Thyroid gland (tissue), 4 donors: ENCODE results near the gene ZNF778. TPM values are rescaled to one million over a fixed set of nuclear protein-coding genes. Genes with fewer than 3 reads are reported as not detected.

Source experiments
- DNase-seq, 2 donors: peaks; one replicate each; pipeline ENCODE4 v3.0.0-alpha.2; 2019
- H3K27ac ChIP-seq, 3 donors: fragments of 200-600 bp; sonication (generic); 1 replicate in 2 of 3; 2 replicates in 1 of 3; pipeline ENCODE4 v1.5.1; 2016 to 2019; ENCODE audit warnings: mild to moderate bottlenecking in 1 of 3, moderate library complexity in 1 of 3
- H3K27me3 ChIP-seq: fragments of 200-600 bp; sonication (generic); one replicate; pipeline ENCODE4 v1.5.1; 2019
- H3K36me3 ChIP-seq, 2 donors: fragments of 200-600 bp; sonication (generic); one replicate each; pipeline ENCODE4 v1.5.1; 2016 to 2019
- H3K4me1 ChIP-seq, 2 donors: fragments of 200-600 bp; sonication (generic); one replicate each; pipeline ENCODE4 v1.5.1; 2017 to 2019
- H3K4me3 ChIP-seq, 3 donors: fragments of 200-600 bp; sonication (generic); replicated peaks in 1 of 3; 1 replicate in 2 of 3; 2 replicates in 1 of 3; pipeline ENCODE4 v1.5.1; 2016; ENCODE audit warnings: mild to moderate bottlenecking in 1 of 3
- H3K9me3 ChIP-seq: fragments of 200-600 bp; sonication (generic); one replicate; pipeline ENCODE4 v1.5.1; 2017
- CTCF ChIP-seq, 6 experiments: fragments of 200-600 bp in 3 of 6; fragments of 450-650 bp in 3 of 6; sonication (generic) in 3 of 6; IDR thresholded peaks; one replicate each; pipeline ENCODE4 v1.5.1; 2016 to 2019; ENCODE audit warnings: antibody characterized with exemption in 6 of 6, mild to moderate bottlenecking in 2 of 6, inconsistent platforms in 1 of 6, moderate library complexity in 1 of 6
- POLR2A ChIP-seq, 2 donors: fragments of 450-650 bp; IDR thresholded peaks; one replicate each; pipeline ENCODE4 v1.6.1; 2017; ENCODE audit warnings: antibody characterized with exemption in 2 of 2, mild to moderate bottlenecking in 2 of 2, moderate library complexity in 1 of 2
- WGBS, 2 donors: methylation state at CpG; one replicate each; pipeline ENCODE4 v1.1.5; 2017; 5-methylcytosine and 5-hydroxymethylcytosine counted together
- intact Hi-C: fragments of 100-400 bp; cut with DNase I; formaldehyde crosslinking; loops from one replicate; pipeline ENCODE4 v1.15.1; 2023
- total RNA-seq, 4 donors: library from RNA; depleted of rRNA; stranded (reverse); fragments of >200 nt; gene quantifications; one replicate each; pipeline ENCODE4 v1.2.3, GENCODE V29; 2016

ZNF778 gene
- total RNA-seq, 4 donors from 2014 or later: 17.5 to 36.4 (median 30.9) TPM

GRCh38 chr16:89281189-89281577, 63.7 kb downstream of the ZNF778 start:
- no peak overlapping the region for H3K4me3 ChIP-seq
- peaks cover 38 to 55% of the 10 kb centered on the region in 2 donors for H3K36me3 ChIP-seq
- TF ChIP-seq POLR2A (IDR thresholded peaks at IDR 0.05): no peak
- no peak for TF ChIP-seq CTCF (IDR thresholded peaks at IDR 0.05)
- intact Hi-C loops: no loop called here
- no peaks in the 10 kb centered on the region for H3K27me3 ChIP-seq
- H3K4me1 ChIP-seq: no peaks in the 10 kb centered on the region
- H3K27ac ChIP-seq: no peak overlapping the region
- no peak for DNase-seq
- no peaks in the 10 kb centered on the region for H3K9me3 ChIP-seq
- 96 to 98% methylated on average over 28 of the region's 28 CpGs for WGBS, 2 donors

- WGBS, 2 donors: 97 to 98% methylated on average over 20 of the region's 20 CpGs
- no peak overlapping the region for H3K27ac ChIP-seq
- no peak for DNase-seq
- H3K27me3 ChIP-seq: no peaks in the 10 kb centered on the region
- TF ChIP-seq POLR2A (IDR thresholded peaks at IDR 0.05) (no peak), CTCF (IDR thresholded peaks at IDR 0.05) (no peak)
- intact Hi-C loops: no loop called here
- no peaks in the 10 kb centered on the region for H3K4me1 ChIP-seq
- peaks cover 43 to 57% of the 10 kb centered on the region in 2 donors for H3K36me3 ChIP-seq
- no peak overlapping the region for H3K4me3 ChIP-seq
- no peaks in the 10 kb centered on the region for H3K9me3 ChIP-seq
Observed at GRCh38 chr16:89281829-89282228, 64.3 kb downstream of the ZNF778 start.

- no peak for TF ChIP-seq POLR2A (IDR thresholded peaks at IDR 0.05)
- TF ChIP-seq CTCF (IDR thresholded peaks at IDR 0.05): no peak
- WGBS, 2 donors: 73 to 74% methylated on average over 18 of the region's 18 CpGs
- H3K4me1 ChIP-seq: no peaks in the 10 kb centered on the region
- no peaks in the 10 kb centered on the region for H3K27me3 ChIP-seq
- peaks cover 41 to 55% of the 10 kb centered on the region in 2 donors for H3K36me3 ChIP-seq
- H3K4me3 ChIP-seq: no peak overlapping the region
- no peak overlapping the region for H3K27ac ChIP-seq
- H3K9me3 ChIP-seq: no peaks in the 10 kb centered on the region
- no peak for DNase-seq
- intact Hi-C loops: no loop called here
Observed at GRCh38 chr16:89282523-89282922, 65.0 kb downstream of the ZNF778 start.

GRCh38 chr16:89283449-89283848, 65.9 kb downstream of the ZNF778 start:
- intact Hi-C loops: no loop called here
- Histone ChIP-seq H3K27ac (no peak overlapping the region), H3K4me1 (no peaks in the 10 kb centered on the region), H3K9me3 (no peaks in the 10 kb centered on the region), H3K27me3 (no peaks in the 10 kb centered on the region), H3K4me3 (no peak overlapping the region), H3K36me3 (peaks cover 46% of the 10 kb centered on the region in 2 donors)
- no peak for DNase-seq
- 85 to 87% methylated on average over 20 of the region's 20 CpGs for WGBS, 2 donors
- TF ChIP-seq POLR2A (IDR thresholded peaks at IDR 0.05): no peak
- no peak for TF ChIP-seq CTCF (IDR thresholded peaks at IDR 0.05)

GRCh38 chr16:89285381-89285780, 67.9 kb downstream of the ZNF778 start:
- H3K36me3 ChIP-seq: peaks cover 37 to 43% of the 10 kb centered on the region in 2 donors
- no peak overlapping the region for H3K4me3 ChIP-seq
- H3K9me3 ChIP-seq: no peaks in the 10 kb centered on the region
- no peaks in the 10 kb centered on the region for H3K4me1 ChIP-seq
- H3K27me3 ChIP-seq: no peaks in the 10 kb centered on the region
- 95% methylated on average over 17 of the region's 17 CpGs for WGBS, 2 donors
- TF ChIP-seq CTCF (IDR thresholded peaks at IDR 0.05): no peak
- TF ChIP-seq POLR2A (IDR thresholded peaks at IDR 0.05): no peak
- intact Hi-C loops: loop anchor here (5.0 kb wide), 1 partner anchor 43 kb away; no protein-coding TSS in a partner anchor
- no peak overlapping the region for H3K27ac ChIP-seq
- DNase-seq: no peak
